ENCODE data around the gene JMJD1C.

JMJD1C gene

DNA sequence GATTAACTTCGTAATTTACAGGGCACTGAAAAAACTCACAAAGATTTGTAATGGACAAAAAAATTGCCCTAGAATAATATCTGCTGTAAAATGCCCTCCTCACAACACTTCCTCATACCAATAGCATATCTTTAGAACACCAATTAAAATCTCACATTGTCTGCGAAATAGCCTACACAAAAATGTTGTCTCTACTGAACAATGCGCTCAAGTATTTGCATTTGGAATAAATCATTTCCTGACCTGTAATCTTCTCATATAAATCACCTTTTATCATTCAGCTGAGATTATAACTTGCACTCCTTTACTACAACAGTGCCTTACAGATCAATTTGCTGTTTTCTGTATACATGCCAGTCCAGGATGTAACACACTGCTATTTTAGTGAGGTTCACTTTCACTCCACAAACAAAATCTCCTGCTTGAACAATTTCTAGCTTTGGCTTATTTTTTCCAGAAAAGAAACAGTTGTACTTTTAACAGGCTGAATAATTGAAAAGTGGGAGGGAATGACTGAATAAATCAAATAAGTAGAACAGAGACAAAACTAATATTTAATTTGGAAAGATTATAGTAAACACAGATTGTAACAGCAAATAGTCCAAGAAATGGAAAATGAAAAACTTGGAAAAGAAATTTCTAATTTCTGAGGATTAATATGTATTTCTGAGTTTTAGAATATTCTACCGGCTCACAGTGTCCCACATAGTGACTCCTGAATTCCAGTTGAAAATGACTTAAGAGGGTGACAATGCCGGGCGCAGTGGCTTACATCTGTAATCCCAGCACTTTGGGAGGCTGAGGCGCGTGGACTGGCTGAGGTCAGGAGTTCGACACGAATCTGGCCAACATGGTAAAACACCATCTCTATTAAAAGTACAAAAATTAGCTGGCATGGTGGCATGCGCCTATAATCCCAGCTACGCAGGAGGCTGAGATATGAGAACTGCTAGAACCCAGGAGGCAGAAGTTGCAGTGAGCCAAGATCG, 30.6 kb downstream of the JMJD1C start:
- DNase-seq (ENCODE audit: insufficient read length) (no peak), FAIRE-seq (no peak)
- TF ChIP-seq POLR2A (IDR thresholded peaks at IDR 0.05; ENCODE audit: low read depth, low read length) = no peak
- no peak for TF ChIP-seq TAF1 (IDR thresholded peaks at IDR 0.05; ENCODE audit: borderline replicate concordance, low read depth, low read length)
- no peak for TF ChIP-seq POLR2AphosphoS5 (IDR thresholded peaks at IDR 0.05; ENCODE audit: low read depth, low read length)

DNA sequence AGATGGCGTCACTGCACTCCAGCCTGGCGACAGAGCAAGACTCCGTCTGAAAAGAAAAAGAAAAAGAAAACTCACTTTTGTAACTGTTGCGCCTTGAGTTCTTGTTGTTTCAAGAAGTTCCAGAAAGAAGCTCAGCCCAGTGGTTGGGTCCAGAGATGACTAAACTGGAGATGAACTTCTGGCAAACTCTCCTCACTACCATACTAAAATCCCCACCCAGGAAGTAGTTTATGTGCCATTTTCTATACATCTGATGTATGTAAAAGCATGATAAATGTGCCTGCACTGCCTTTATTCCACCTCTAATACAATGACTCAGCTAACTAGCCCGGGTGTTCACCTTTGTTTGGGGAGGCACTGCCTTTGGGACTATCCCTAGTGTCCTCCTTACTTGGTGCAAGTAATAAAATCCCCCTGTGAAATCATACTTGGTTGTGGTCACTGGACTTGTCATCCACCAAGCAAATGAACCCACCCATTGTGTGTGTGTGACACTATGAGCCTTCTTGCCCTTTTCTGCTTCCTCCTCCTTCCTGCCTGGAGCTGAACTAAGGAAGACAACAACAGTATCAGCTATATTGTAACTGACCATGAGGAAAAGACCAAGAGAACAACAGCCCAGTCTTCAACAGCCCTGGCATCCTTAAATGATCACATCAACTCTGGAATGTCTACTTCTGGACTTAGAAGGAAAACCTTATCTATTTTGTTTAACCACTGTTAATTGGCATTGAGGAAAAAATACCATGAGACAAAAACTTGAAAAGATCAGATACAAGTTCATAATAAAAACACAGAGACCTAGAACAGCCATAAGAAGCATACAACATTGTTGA, 33.6 kb downstream of the JMJD1C start:
- FAIRE-seq = no peak
- DNase-seq (ENCODE audit: insufficient read length) = no peak
- TF ChIP-seq POLR2AphosphoS5 (IDR thresholded peaks at IDR 0.05; ENCODE audit: low read depth, low read length) = no peak

DNA sequence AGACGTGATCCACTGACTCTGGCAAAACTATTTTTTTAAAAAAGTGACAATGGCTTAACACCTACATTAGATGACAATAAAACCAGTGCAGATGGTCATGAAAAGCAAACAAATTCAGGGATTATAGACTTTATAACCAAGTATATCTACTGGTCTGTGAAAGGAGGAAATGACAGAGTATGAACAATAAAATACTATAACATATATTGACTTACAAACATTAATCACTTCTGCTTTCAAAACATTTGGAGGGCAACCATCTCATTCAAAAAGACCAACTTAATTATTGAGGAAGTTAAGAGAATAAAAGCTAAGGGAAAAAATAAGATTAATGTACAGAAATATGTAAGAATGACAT, 34.8 kb downstream of the JMJD1C start:
- DNase-seq (ENCODE audit: insufficient read length) (no peak), FAIRE-seq (no peak)
- TF ChIP-seq POLR2AphosphoS5 (IDR thresholded peaks at IDR 0.05; ENCODE audit: low read depth, low read length) (no peak), POLR2A (IDR thresholded peaks at IDR 0.05; ENCODE audit: low read depth, low read length) (no peak), TAF1 (IDR thresholded peaks at IDR 0.05; ENCODE audit: borderline replicate concordance, low read depth, low read length) (no peak)

DNA sequence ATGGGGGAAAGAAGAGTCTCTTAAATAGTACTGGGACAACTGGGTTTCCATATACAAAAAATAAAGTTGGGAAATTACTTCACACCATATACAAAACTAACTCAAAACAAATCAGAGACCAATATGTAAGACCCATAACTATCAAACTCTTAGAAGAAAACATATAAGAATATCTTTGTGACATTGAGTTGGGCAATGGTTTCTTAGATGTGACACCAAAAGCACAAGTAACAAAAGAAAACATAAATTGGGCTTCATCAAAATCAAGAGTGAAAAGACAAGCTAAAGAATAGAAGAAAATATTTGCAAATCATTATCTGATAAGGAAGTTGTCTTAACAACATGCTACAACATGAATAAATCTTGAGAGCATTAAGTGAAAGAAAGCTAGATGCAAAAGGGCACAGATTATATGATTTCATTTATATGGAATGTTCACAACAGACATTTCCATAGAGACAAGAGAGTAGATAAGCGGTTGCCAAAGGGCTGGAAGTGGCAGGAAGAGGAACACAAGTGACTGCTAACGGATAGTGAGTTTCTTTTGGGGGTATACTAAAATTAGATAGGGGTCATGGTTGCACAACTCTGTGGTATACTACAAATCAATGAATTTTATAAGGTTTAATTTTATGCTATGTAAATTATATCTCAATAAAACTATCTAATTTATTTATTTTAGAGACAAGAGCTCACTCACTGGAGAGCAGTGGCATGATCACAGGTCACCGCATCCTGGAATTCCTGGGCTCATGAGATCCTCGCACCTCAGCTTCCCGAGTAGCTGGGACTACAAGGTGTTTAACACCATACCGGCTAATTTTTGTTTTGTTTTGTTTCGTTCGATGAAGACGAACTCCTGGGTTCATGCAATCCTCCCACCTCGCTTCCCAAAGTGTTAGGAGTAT, 35.4 kb downstream of the JMJD1C start:
- DNase-seq (ENCODE audit: insufficient read length) = no peak
- no peak for FAIRE-seq
- no peak for TF ChIP-seq POLR2A (IDR thresholded peaks at IDR 0.05; ENCODE audit: low read depth, low read length)
- TF ChIP-seq POLR2AphosphoS5 (IDR thresholded peaks at IDR 0.05; ENCODE audit: low read depth, low read length) = no peak
- TF ChIP-seq TAF1 (IDR thresholded peaks at IDR 0.05; ENCODE audit: borderline replicate concordance, low read depth, low read length) = no peak

DNA sequence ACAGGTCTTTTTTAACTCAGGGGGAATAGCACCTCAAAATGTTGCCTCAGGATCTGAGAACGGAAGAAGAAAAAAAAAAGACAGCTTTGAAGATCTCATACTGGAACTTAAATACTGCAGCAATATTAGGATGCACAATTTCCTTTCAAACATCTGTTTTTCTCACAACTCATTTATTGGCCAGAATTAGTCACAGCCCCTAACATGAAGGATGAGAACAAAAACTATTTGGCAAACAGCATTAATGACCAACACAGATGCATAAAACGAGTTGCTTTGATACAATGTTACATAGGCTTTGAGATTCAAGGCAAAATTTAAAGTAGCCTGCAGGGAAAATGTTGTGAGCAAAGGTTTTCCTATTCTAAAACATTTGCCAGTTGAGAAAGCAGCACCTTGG, 36.5 kb downstream of the JMJD1C start:
- TF ChIP-seq POLR2A (IDR thresholded peaks at IDR 0.05; ENCODE audit: low read depth, low read length) (no peak), TAF1 (IDR thresholded peaks at IDR 0.05; ENCODE audit: borderline replicate concordance, low read depth, low read length) (no peak), POLR2AphosphoS5 (IDR thresholded peaks at IDR 0.05; ENCODE audit: low read depth, low read length) (no peak)
- DNase-seq (ENCODE audit: insufficient read length) (no peak), FAIRE-seq (no peak)

DNA sequence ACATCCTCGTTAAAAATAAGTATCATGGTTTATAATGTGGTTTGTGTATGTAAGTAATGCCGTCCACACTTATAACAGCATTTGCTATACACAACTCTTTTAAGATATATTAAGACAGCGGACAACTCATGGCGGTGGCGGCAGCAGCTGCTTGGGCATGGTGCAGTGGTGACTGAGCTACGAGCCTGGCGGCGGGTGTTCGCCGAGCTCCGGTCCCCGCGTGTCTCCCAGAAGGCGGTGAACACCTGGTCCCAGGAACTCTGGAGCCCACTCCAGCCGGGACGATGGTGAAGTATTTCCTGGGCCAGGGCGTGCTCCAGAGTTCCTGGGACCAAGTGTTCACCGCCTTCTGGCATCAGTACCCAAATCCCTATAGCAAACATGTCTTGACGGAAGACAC, 38.8 kb downstream of the JMJD1C start:
- FAIRE-seq = no peak
- TF ChIP-seq POLR2AphosphoS5 (IDR thresholded peaks at IDR 0.05; ENCODE audit: low read depth, low read length) (no peak), TAF1 (IDR thresholded peaks at IDR 0.05; ENCODE audit: borderline replicate concordance, low read depth, low read length) (no peak), POLR2A (IDR thresholded peaks at IDR 0.05; ENCODE audit: low read depth, low read length) (no peak)
- no peak for DNase-seq (ENCODE audit: insufficient read length)

DNA sequence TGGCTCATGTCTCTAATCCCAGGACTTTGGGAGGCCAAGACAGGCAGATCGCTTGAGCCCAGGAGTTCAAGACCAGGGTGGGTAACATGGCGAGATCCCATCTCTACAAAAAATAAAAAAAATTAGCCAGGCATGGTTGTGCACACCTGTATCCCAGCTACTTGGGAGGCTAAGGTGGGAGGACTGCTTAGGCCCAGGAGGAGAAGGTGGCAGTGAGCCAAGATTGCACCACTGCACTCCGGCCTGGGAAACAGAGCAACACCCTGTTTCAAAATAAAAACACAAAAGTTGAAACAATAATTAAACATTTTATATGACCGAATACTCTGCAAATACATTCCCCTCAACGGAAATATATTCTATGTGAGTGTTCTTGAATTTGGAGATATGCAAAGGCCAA, 40.3 kb downstream of the JMJD1C start:
- no peak for TF ChIP-seq POLR2A (IDR thresholded peaks at IDR 0.05; ENCODE audit: low read depth, low read length)
- no peak for TF ChIP-seq TAF1 (IDR thresholded peaks at IDR 0.05; ENCODE audit: borderline replicate concordance, low read depth, low read length)
- TF ChIP-seq POLR2AphosphoS5 (IDR thresholded peaks at IDR 0.05; ENCODE audit: low read depth, low read length) = no peak
- DNase-seq (ENCODE audit: insufficient read length) (no peak), FAIRE-seq (no peak)

DNA sequence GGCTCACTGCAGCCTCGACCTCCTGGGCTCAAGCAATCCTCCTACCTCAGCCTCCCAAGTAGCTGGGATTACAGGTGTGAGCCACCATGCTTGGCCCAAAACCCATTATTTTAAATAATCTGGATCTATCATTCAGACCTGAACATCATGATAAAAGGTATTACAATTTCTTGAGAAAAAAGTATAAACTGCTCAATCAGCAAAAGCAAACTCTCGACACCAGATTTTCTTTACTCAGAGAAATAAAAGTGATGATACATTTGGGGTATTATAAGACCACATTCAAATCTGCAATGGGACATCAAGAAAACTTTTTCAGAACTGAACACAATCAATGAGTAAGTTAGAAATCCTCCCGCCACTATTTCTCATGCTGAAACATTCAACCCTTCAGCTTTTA, 41.2 kb downstream of the JMJD1C start:
- DNase-seq (ENCODE audit: insufficient read length) (no peak), FAIRE-seq (no peak)
- no peak for TF ChIP-seq POLR2A (IDR thresholded peaks at IDR 0.05; ENCODE audit: low read depth, low read length)
- no peak for TF ChIP-seq POLR2AphosphoS5 (IDR thresholded peaks at IDR 0.05; ENCODE audit: low read depth, low read length)
- no peak for TF ChIP-seq TAF1 (IDR thresholded peaks at IDR 0.05; ENCODE audit: borderline replicate concordance, low read depth, low read length)

DNA sequence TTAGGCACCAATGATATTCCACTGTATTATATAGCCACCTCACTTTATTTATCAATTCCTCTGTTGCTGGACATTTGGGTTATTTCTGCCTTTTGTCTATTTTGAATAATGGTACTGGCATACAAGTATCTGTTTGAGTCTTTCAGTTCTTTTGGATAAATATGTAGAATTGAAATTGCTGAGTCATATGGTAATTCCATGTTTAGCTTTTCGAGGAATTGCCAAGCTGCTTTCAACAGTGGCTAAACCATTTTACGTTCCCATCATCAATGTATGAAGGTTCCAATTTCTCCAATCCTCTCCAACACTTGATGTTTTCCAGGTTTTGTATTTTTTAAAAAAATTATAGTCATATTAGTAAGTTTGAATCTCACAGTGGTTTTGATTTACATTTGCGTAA, 42.3 kb downstream of the JMJD1C start:
- TF ChIP-seq POLR2AphosphoS5 (IDR thresholded peaks at IDR 0.05; ENCODE audit: low read depth, low read length) (no peak), POLR2A (IDR thresholded peaks at IDR 0.05; ENCODE audit: low read depth, low read length) (no peak), TAF1 (IDR thresholded peaks at IDR 0.05; ENCODE audit: borderline replicate concordance, low read depth, low read length) (no peak)
- FAIRE-seq = no peak

DNA sequence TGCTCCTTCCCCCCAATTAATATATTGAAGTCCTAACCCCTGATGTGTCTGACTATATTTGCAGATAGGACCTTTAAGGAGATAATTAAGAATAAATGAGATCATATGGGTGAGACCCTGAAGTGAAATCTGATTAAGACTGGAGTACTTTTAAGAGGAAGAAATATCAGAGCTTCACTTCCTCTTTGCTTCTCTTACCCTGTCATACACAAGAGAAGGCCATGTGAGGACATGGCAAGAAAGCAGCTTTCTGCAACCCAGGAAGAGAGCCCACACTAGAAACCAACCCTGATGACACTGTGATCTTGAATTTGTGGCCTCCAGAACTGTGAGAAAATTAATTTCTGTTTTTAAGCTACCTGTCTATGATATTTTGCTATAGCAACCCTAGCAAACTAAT, 44.2 kb downstream of the JMJD1C start:
- TF ChIP-seq TAF1 (IDR thresholded peaks at IDR 0.05; ENCODE audit: borderline replicate concordance, low read depth, low read length) (no peak), POLR2A (IDR thresholded peaks at IDR 0.05; ENCODE audit: low read depth, low read length) (no peak), POLR2AphosphoS5 (IDR thresholded peaks at IDR 0.05; ENCODE audit: low read depth, low read length) (no peak)
- FAIRE-seq (peak; percentile 79), DNase-seq (ENCODE audit: insufficient read length) (no peak)

More for the DNA sequence above, 42.3 kb downstream of the JMJD1C start:
- no peak for DNase-seq (ENCODE audit: insufficient read length)

DNA sequence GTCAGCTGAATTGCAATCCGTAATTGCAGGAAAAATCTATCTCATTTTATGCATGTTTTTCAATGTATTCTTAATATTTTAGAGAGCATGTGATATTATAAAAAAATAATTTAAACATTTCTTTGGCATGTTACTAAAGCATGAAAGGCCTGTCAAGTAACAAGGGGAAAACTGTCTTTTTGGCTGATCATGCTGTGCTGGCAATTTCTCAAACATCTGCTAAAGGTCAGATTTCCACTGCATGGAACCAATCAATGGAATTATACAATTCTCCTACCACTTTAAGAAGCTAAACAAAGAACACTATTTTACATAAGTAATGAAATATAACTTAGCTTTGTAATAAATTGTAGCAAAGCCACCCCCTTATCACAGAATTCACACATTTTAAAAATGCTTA, 49.4 kb downstream of the JMJD1C start:
- FAIRE-seq = no peak
- TF ChIP-seq POLR2AphosphoS5 (IDR thresholded peaks at IDR 0.05; ENCODE audit: low read depth, low read length) (no peak), TAF1 (IDR thresholded peaks at IDR 0.05; ENCODE audit: borderline replicate concordance, low read depth, low read length) (no peak), POLR2A (IDR thresholded peaks at IDR 0.05; ENCODE audit: low read depth, low read length) (no peak)
- no peak for DNase-seq (ENCODE audit: insufficient read length)
